Stimulated activated CD4-positive, alpha-beta T cell treated with anti-CD3 and anti-CD28 coated beads, Interleukin-15, amount 100 ng/mL, for 1 hour (primary cell): Measurements from ENCODE around the gene TMEM117.
"Not testable (repeated sequence)": the region's sequence is repeated elsewhere in the genome, so short reads cannot be mapped to it uniquely, and the experiment has no call there.

ENCODE experiments used
- DNase-seq, 2 donors: peaks; one replicate each; pipeline ENCODE4 v3.0.0-alpha.2; 2020; ENCODE audit warnings: low read depth in 1 of 2, low spot score in 1 of 2

The TMEM117 gene

DNA sequence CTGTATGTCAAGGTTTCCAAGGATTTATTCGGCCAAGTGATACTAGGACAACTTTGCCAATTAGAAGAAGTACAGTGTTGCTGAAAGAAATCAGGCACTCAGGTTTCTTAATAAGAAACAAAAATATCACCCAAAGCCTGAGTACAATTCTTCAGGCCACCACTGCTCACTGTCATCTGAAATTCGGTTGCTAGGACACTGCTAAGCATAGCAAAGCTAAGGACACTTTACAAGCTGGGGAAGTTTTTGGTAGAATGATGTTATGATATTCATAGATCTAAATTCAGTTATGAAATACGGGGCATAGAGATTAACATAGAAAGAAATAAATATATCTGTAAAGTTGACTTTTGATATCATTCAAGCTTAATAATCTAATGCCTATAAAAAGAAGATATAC, 535.1 kb downstream of the TMEM117 start:
- no peak for DNase-seq

DNA sequence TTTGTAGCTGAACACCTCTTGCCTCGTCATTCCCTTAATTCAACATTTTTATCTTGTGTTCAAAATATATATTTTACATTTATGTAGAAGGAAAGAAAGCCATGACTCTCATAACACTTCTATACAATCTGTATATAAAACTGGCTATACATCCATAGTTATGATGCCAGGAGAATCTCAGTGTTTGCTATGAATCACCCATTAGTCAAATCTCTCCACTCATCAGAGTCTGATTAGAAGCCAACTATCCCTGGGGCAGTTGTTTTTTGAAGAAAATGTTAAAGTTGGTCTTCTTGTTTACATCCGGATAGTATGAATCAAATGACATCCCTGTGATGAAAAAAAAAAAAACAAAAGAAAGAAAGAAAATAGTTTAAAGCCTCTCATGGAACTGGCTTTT, 536.4 kb downstream of the TMEM117 start:
- no peak for DNase-seq

DNA sequence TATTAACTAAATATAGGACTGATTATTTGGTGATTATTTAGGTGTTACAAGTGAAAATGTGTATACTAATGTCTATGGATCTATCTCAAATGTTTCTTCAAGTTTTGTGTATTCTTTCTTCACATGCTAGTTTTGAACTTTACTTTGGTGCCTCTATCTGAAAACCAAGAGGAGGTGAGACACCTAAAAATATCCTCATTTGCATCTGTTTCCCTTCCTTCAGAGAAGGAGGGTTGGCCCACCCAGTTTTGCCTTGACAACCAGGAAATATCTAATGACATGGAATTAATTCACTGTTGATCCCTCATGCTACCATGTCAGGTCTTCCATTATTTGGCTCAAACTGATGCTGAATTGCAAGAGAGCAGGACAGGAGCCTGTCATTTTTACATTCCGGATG, 539.8 kb downstream of the TMEM117 start:
- no peak for DNase-seq

DNA sequence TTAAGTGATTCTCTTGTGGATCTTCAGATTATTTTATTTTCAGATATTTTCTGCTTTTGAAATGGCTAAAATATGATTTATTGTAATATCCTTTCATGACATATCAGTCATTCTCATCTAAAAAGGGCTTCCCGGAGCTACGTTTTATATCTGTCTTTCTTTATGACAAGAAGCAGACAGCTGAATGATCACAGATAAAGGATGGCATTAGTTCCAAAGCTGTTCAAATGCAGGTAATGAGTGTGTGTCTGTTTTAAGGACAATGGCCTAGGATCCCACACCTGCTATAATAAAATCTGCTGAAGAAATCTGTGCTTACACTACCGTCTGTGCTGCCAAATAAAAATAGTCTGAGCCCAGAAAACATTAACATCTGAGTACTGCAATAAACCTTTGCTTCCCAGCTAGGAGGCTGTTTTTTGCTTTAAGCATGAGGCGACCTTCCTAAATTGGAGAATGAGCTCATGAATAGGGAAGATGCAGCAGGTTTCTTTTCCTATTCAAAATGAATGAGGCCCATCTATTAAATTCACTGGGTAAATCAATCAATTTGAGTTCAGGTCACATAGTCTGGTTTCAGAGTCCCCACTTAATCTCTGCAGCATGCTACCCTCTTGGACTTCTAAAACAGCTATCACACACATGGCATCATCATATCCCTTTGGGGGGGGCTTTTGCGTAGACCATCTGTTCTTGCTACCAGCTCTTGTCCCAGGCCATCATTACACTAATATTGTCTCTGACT, 541.7 kb downstream of the TMEM117 start:
- no peak for DNase-seq

DNA sequence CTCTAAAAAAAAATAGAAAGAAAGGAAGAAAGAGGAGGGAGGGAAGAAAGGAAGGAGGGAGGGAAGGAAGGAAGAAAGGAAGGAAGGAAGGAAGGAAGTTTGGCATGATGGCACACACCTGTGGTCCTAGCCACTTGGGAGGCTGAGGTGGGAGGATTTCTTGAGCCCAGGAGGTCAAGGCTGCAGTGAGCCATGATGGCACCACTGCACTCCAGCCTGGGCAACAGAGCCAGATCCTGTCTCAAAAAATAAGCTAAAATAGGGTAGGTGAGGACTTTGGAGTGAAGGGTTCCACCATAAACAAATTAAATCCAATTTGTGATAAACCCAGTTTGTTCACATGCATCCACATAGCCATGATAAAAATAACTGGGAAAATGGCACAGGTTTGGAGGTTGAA, 543.2 kb downstream of the TMEM117 start:
- not testable (repeated sequence) for DNase-seq

DNA sequence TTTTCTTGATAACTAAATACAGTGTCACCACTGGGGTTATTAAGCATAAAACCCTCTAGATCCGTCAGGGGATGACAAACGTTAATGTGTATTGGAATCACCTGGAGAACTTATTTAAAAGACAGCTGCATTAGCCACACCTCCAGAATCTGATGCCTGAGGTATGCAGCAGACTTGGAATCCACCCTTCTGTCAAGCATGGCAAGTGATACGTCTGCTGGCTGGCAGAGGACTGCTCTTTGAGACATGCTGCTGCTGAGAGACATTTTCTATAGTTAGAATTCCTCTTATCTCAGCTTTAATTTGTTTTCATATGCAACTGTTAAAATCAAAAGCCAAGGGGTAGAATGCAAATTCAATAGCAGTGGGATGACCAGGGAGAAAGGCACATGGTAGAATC, 544.0 kb downstream of the TMEM117 start:
- no peak for DNase-seq

DNA sequence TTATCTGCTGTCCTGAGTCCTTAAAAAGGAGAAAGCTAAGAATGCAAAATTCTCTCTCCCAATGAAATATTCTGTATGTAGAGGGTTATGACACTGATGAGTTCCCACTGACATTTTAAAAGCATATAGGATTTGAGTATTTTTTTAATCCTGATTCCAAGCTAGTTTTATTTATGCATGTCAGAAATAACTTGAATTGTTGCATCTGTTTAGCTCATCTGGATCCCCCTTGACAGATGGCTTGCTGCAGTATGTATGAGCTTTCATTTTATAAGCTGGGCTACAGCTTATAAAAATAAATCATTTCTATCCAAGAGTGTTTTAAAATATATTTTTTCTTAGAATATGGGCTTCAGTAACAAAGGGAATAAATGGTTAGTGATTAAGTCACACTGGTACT, 545.0 kb downstream of the TMEM117 start:
- DNase-seq: no peak

DNA sequence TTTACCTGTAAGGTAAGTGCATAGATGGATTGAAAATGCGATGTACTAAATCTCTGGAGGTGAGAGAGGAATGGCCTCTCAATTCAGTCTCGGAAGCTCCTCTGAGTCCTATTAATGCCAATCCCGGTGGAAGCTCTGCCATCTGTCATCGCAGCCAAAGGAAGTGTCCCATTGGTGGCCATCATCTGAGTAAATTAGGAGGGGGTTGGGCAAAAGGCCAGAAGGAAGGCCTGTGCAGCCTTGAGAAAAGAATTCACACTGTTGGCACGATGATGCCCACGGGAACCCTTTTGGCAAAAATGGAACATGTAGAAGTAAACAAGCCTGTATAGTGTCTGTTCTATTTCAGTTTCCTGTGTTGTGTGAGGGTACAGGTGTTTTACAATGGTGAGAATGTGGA, 545.5 kb downstream of the TMEM117 start:
- DNase-seq: no peak

DNA sequence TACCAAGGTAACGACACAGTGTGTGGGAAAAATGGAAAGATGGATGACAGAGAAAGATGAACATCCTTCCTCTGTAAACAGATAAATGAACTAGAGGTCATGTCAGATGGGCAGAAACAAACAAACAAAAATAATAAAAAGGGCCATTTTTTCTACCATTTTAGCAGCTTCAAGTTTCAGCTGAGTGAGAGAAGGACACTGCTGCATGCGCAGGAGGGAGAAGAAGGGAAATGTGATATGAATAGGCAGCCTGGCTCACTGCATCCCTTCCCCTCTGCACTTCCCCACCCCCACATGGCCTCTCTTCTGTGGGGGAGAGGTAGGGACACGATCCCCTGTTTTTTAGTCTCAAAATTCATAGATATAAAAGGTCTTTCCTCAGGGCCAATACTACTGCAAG, 548.3 kb downstream of the TMEM117 start:
- no peak for DNase-seq

DNA sequence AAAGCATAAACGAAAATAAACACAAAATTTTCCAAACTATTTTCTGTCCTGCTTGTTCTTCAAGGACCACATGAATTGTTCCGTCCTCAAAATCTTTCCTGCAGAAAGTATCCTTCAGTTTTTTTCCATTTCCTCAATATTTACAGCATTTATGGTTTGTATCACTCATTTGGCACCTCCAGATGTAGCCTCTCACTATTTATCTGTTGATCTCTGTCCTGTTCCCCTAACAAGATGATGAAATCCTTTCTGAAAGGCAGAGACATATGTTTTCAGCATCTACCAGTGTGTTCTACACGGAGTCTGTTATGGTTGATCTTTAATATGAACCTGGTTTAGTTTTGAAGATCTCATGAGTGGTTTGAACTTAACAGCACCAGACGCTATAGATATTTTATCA, 550.1 kb downstream of the TMEM117 start:
- DNase-seq: no peak

DNA sequence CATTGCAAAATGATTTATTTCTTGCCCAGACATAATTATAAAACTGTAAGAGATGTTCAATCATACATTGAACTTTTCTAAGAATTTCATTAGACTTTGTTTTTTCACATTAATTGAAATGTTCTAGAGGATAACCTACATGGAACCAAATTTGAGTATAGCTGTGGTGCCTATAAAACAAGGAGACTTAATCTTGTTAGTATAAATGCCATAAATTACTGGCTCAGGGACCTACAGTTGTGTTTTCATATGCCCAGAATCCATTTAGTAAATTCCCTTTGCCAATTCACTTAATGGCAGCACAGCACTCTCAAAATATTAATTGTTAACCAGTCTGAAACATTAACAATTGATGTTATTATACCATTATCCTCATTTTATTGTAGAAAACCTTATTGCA, 551.7 kb downstream of the TMEM117 start:
- DNase-seq: no peak

DNA sequence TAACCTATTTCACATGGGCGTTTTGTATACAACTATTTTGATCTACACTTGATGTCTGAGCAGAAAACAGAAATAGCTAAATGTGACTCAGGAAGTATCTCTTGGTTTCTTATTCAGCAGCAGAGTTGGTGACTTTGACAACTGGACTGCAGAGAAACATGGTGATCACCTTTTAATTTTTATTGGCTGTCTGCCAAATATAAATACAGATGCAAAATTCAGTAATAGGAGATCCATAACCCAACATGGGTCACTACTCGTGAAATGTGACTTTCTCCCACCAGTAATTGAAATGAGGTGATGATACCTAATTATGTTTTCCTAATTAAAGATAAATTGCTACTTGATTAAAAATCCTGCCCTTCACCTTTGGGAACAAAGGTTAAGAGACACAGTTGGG, 553.2 kb downstream of the TMEM117 start:
- DNase-seq: no peak

DNA sequence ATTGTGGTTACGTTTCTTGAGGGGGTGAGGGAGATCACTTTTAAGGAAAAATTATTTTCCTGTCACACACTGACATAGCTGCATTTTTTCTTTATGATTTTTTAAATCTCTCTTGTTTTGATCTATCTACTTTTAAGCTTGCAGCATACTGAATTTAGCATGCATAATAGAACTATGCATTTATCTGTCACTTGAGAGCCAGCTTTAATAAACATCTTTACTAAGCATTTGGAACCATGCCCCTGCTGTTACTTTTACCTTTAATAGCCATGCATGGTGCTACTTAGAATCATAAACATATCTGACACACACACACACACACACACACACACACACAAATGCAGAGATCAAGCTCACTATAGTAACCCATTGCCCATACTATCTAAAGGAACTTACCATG, 554.0 kb downstream of the TMEM117 start:
- no peak for DNase-seq

DNA sequence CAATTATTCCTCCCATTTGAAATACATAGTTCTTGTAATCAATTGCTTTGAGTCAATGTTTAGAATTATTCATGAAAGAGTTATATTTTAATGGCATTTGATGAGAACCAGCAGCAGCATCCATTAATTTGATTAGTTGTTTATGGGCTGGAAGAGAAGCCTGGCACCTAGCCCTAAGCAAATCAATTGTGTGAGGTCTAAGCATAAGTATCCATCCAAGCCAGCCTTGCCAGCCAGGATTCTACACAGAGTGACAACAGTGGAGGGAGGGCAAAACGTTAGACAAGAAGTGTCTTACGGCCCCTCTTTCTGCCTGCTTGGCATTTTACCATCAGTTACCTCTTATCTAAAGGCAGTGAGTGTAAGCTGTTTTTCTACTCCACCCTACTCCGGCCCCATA, 561.8 kb downstream of the TMEM117 start:
- DNase-seq: no peak

DNA sequence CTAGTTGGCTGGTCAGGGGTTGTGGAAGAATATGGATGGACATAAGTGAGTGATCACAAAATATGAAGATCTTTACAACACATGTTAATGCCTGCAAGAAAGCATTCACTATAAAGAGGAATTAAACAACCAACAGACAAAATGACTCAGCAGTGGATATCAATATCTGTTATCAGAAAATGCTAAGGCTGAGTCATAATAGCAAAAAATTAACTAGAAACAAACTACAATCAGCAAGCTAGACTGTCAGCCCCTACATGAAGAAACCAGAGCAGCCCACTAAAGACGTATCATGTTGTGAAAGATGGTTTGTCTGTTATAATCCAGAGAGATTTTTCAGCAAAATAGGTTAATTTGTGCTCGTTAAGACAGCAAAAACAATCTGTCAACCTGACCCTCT, 567.3 kb downstream of the TMEM117 start:
- no peak for DNase-seq

DNA sequence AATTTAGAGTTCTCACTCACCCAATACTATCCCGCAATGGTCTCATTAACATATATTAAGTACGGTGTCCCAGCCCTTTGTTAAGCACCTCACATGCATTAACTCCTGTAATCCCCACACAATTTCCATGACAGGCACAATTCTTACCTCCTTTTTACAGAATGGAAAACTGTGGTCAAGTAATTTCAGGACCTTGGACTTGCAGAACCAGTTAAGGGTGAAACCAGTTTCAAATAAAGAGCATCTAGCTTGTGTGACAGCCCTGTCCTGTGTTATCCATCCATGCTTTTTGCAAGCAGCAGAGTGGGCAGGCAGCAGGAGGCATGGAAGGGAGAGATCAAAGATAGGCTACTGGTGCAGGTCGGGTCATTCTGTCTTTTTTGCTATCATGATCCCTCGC, 569.4 kb downstream of the TMEM117 start:
- DNase-seq: no peak

DNA sequence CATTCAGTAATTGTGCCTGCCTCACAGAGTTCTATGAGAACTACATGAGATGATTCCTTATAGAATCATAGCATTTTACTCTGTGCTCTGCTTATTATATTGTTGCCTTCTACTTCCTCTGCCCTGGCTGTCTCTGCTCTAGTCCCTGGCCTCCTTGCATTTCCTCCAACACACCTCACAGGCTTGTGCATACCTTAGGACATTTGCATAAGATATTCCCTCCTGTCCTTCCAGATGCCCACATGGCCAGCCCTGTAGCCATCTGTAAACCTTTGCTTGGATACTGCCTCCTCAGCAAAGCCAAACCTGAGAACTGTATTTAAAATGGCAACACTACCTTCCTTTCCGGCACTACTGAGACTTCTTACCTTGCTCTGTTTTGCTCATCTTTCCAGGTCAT, 586.7 kb downstream of the TMEM117 start:
- no peak for DNase-seq

DNA sequence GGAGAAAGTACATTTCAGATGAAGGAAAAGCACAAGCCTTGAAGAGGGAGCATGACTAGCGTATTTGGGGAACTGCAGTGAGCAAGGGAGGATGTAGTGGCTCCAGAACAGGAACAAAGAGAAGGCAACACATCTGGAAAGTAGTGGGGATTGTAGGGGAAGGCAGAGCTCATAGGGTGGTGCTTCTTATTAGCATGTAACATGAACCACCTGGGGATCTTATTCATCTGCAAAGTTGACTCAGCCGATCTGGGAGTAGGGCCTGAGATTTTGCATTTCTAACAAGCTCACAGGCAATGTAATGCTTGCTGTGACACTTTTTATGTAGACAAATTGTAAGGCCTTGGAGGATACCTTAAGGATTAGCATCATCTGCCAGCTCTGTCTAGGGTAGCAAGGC, 592.9 kb downstream of the TMEM117 start:
- DNase-seq: no peak

DNA sequence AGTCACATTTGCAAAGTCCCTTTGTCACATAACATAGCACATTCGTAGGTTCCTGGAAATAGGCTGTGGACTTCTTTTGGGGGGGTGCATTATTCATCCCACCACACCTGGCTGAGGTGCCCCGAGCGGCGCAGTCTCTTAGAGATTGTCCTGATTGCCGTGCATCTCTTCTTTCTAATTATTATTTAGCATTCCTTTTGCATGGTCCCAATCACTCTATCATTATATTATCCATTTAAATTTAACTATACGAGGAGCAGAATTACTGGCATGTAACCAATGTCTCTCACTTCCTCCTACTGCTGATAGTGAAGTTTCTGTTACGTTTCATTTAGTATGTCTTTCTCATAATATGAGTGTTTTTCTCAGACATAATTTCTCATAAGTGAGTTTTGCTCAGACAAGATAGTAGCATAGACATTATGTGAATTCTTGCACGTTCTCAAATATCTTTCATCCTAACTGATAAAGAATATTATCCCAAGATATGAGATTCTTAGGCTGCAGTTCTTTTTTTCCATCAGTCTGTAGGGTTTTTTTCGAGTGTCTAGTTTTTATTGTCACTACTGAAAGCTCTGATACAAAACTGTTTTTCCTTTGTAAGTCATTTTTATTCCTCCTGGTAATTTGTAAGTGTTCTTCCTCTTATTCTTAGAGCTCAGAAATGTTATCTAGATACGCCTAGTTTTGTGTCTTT, 595.9 kb downstream of the TMEM117 start:
- no peak for DNase-seq

DNA sequence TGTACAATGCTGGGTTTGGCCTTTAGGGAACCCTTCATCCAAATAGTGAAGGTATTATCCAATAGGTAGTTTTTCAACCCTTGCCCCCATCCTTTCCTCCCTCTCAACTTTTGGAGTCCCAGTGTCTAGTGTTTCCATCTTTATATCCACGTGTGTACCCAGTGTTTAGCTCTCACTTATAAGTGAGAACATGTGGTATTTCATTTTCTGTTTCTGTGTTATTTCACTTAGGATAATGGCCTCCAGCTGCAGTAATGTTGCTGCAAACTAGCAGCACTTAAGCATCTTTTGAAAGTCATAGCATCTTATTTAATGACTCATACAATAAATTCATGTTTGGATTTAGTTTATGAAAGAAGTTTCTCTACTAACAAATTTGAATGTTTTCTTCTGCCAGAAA, 597.8 kb downstream of the TMEM117 start:
- DNase-seq: no peak

DNA sequence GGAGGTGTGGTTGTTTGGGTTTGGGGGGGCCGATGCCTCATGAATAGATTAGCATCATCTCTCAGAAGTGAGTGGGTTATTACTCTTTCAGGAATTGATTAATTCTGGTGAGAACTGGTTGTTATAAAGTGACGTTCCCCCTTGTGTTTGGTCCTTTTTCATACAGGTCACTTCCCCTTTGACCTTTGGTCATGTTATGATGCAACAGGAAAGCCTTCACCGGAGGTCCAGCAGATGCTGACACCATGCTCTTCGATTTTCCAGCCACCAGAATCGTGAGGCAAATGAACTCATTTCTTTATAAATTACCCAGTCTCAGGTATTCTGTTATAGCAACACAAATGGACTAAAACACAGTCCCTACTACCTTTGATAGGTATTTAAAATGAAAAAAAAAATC, 600.9 kb downstream of the TMEM117 start:
- no peak for DNase-seq
